Lower leg skin (tissue), 3 donors: Measurements from ENCODE around the gene KPNA3.

Experiments
- POLR2A ChIP-seq, 2 donors: fragments of 450-650 bp; IDR thresholded peaks; one replicate each; pipeline ENCODE4 v1.6.1; 2016 to 2017; ENCODE audit warnings: antibody characterized with exemption in 2 of 2, mild to moderate bottlenecking in 1 of 2, moderate library complexity in 1 of 2
- TF ChIP-seq, protein P1 (sequence below), 3 donors: fragments of 450-650 bp; IDR thresholded peaks; one replicate each; pipeline ENCODE4 v1.5.1; 2016; ENCODE audit warnings: antibody characterized with exemption in 3 of 3, mild to moderate bottlenecking in 3 of 3, moderate library complexity in 2 of 3

DNA sequence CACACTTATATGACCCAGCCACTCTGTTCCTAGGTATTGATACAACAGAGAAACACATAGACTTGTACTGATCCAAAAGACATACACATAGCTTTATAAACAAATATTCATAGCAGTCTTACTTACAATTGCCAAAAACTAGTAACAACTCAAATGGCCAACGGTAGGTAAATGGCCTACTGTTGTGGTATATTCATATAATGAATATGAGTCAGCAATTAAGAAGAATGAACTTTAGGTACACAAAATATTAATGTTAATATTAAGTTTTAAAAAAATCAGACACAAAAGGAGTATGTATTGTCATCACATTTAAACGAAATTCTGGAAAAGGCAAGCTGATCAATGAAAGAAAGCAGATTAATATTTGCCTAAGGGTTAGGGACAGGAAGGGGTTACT lies 19.7 kb downstream of the KPNA3 start:
- TF ChIP-seq POLR2A (IDR thresholded peaks at IDR 0.05) = no peak
- TF ChIP-seq, protein P1, sequence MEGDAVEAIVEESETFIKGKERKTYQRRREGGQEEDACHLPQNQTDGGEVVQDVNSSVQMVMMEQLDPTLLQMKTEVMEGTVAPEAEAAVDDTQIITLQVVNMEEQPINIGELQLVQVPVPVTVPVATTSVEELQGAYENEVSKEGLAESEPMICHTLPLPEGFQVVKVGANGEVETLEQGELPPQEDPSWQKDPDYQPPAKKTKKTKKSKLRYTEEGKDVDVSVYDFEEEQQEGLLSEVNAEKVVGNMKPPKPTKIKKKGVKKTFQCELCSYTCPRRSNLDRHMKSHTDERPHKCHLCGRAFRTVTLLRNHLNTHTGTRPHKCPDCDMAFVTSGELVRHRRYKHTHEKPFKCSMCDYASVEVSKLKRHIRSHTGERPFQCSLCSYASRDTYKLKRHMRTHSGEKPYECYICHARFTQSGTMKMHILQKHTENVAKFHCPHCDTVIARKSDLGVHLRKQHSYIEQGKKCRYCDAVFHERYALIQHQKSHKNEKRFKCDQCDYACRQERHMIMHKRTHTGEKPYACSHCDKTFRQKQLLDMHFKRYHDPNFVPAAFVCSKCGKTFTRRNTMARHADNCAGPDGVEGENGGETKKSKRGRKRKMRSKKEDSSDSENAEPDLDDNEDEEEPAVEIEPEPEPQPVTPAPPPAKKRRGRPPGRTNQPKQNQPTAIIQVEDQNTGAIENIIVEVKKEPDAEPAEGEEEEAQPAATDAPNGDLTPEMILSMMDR (IDR thresholded peaks at IDR 0.05) = no peak
